ENCODE measurements around the gene GNA15.

The GNA15 gene

GRCh38 chr19:3115916-3116602 is 19.8 kb upstream of the GNA15 start:
- Histone ChIP-seq H3K27me3 (ENCODE audit: control insufficient read depth, insufficient read depth, low read length) (no peaks in the 10 kb centered on the region), H3K36me3 (ENCODE audit: control insufficient read depth, insufficient read depth, low read length) (peaks cover 16% of the 10 kb centered on the region; the same call in 1 of the 2 replicates), H3K4me3 (ENCODE audit: low read depth, low read length) (no peak overlapping the region), H3K4me1 (ENCODE audit: control insufficient read depth, insufficient read depth, low read length) (peaks cover 9% of the 10 kb centered on the region; the same call in 1 of the 2 replicates), H3K27ac (ENCODE audit: low read depth, low read length) (no peak overlapping the region), H3K9me3 (ENCODE audit: control insufficient read depth, insufficient read depth, low read depth, low read length) (no peaks in the 10 kb centered on the region), H3K9ac (ENCODE audit: low read length) (no peak overlapping the region)

GRCh38 chr19:3116621-3117020 is 19.2 kb upstream of the GNA15 start:
- H3K4me3 ChIP-seq (ENCODE audit: low read depth, low read length) = no peak overlapping the region
- H3K27me3 ChIP-seq (ENCODE audit: control insufficient read depth, insufficient read depth, low read length) = no peaks in the 10 kb centered on the region
- peaks cover 16% of the 10 kb centered on the region; the same call in 1 of the 2 replicates for H3K36me3 ChIP-seq (ENCODE audit: control insufficient read depth, insufficient read depth, low read length)
- peaks cover 9% of the 10 kb centered on the region; the same call in 1 of the 2 replicates for H3K4me1 ChIP-seq (ENCODE audit: control insufficient read depth, insufficient read depth, low read length)
- no peak overlapping the region for H3K9ac ChIP-seq (ENCODE audit: low read length)
- no peaks in the 10 kb centered on the region for H3K9me3 ChIP-seq (ENCODE audit: control insufficient read depth, insufficient read depth, low read depth, low read length)
- no peak overlapping the region for H3K27ac ChIP-seq (ENCODE audit: low read depth, low read length)

GRCh38 chr19:3117716-3118115 is 18.1 kb upstream of the GNA15 start:
- Histone ChIP-seq H3K36me3 (ENCODE audit: control insufficient read depth, insufficient read depth, low read length) (peaks cover 16% of the 10 kb centered on the region; the same call in 1 of the 2 replicates), H3K27ac (ENCODE audit: low read depth, low read length) (no peak overlapping the region), H3K4me1 (ENCODE audit: control insufficient read depth, insufficient read depth, low read length) (peaks cover 6% of the 10 kb centered on the region; the same call in 1 of the 2 replicates), H3K4me3 (ENCODE audit: low read depth, low read length) (no peak overlapping the region), H3K9me3 (ENCODE audit: control insufficient read depth, insufficient read depth, low read depth, low read length) (no peaks in the 10 kb centered on the region), H3K27me3 (ENCODE audit: control insufficient read depth, insufficient read depth, low read length) (no peaks in the 10 kb centered on the region), H3K9ac (ENCODE audit: low read length) (no peak overlapping the region)

- Histone ChIP-seq H3K9ac (ENCODE audit: low read length) (no peak overlapping the region), H3K27me3 (ENCODE audit: control insufficient read depth, insufficient read depth, low read length) (no peaks in the 10 kb centered on the region)
Observed at GRCh38 chr19:3118232-3119070, 17.4 kb upstream of the GNA15 start.

GRCh38 chr19:3119071-3119595 is 16.7 kb upstream of the GNA15 start:
- Histone ChIP-seq H3K27me3 (ENCODE audit: control insufficient read depth, insufficient read depth, low read length) (no peaks in the 10 kb centered on the region), H3K27ac (ENCODE audit: low read depth, low read length) (no peak overlapping the region), H3K9ac (ENCODE audit: low read length) (no peak overlapping the region), H3K36me3 (ENCODE audit: control insufficient read depth, insufficient read depth, low read length) (peaks cover 12% of the 10 kb centered on the region; the same call in 1 of the 2 replicates), H3K4me3 (ENCODE audit: low read depth, low read length) (no peak overlapping the region), H3K9me3 (ENCODE audit: control insufficient read depth, insufficient read depth, low read depth, low read length) (no peaks in the 10 kb centered on the region), H3K4me1 (ENCODE audit: control insufficient read depth, insufficient read depth, low read length) (peaks cover 6% of the 10 kb centered on the region; the same call in 1 of the 2 replicates)

More at GRCh38 chr19:3118232-3119070, 17.4 kb upstream of the GNA15 start:
- Histone ChIP-seq H3K27ac (ENCODE audit: low read depth, low read length) (no peak overlapping the region), H3K4me3 (ENCODE audit: low read depth, low read length) (no peak overlapping the region), H3K4me1 (ENCODE audit: control insufficient read depth, insufficient read depth, low read length) (peaks cover 6% of the 10 kb centered on the region; the same call in 1 of the 2 replicates), H3K36me3 (ENCODE audit: control insufficient read depth, insufficient read depth, low read length) (peaks cover 16% of the 10 kb centered on the region; the same call in 1 of the 2 replicates), H3K9me3 (ENCODE audit: control insufficient read depth, insufficient read depth, low read depth, low read length) (no peaks in the 10 kb centered on the region)

- Histone ChIP-seq H3K9ac (ENCODE audit: low read length) (no peak overlapping the region), H3K9me3 (ENCODE audit: control insufficient read depth, insufficient read depth, low read depth, low read length) (no peaks in the 10 kb centered on the region), H3K27me3 (ENCODE audit: control insufficient read depth, insufficient read depth, low read length) (no peaks in the 10 kb centered on the region), H3K4me3 (ENCODE audit: low read depth, low read length) (no peak overlapping the region), H3K4me1 (ENCODE audit: control insufficient read depth, insufficient read depth, low read length) (peaks cover 6% of the 10 kb centered on the region; the same call in 1 of the 2 replicates), H3K36me3 (ENCODE audit: control insufficient read depth, insufficient read depth, low read length) (peaks cover 9% of the 10 kb centered on the region; the same call in 1 of the 2 replicates), H3K27ac (ENCODE audit: low read depth, low read length) (no peak overlapping the region)
Observed at GRCh38 chr19:3119693-3120380, 16.0 kb upstream of the GNA15 start.

- H3K4me3 ChIP-seq (ENCODE audit: low read depth, low read length) = no peak overlapping the region
- H3K36me3 ChIP-seq (ENCODE audit: control insufficient read depth, insufficient read depth, low read length) = peaks cover 8% of the 10 kb centered on the region; the same call in 1 of the 2 replicates
- peaks cover 6% of the 10 kb centered on the region; the same call in 1 of the 2 replicates for H3K4me1 ChIP-seq (ENCODE audit: control insufficient read depth, insufficient read depth, low read length)
- no peaks in the 10 kb centered on the region for H3K27me3 ChIP-seq (ENCODE audit: control insufficient read depth, insufficient read depth, low read length)
- H3K27ac ChIP-seq (ENCODE audit: low read depth, low read length) = no peak overlapping the region
- H3K9ac ChIP-seq (ENCODE audit: low read length) = no peak overlapping the region
- no peaks in the 10 kb centered on the region for H3K9me3 ChIP-seq (ENCODE audit: control insufficient read depth, insufficient read depth, low read depth, low read length)
Observed at GRCh38 chr19:3120611-3121276, 15.1 kb upstream of the GNA15 start.

- no peaks in the 10 kb centered on the region for H3K9me3 ChIP-seq (ENCODE audit: control insufficient read depth, insufficient read depth, low read depth, low read length)
- no peaks in the 10 kb centered on the region for H3K27me3 ChIP-seq (ENCODE audit: control insufficient read depth, insufficient read depth, low read length)
- H3K4me3 ChIP-seq (ENCODE audit: low read depth, low read length) = no peak overlapping the region
- H3K27ac ChIP-seq (ENCODE audit: low read depth, low read length) = no peak overlapping the region
- no peak overlapping the region for H3K9ac ChIP-seq (ENCODE audit: low read length)
- H3K4me1 ChIP-seq (ENCODE audit: control insufficient read depth, insufficient read depth, low read length) = peaks cover under 1% of the 10 kb centered on the region; the same call in 1 of the 2 replicates
- peaks cover 8% of the 10 kb centered on the region; the same call in 1 of the 2 replicates for H3K36me3 ChIP-seq (ENCODE audit: control insufficient read depth, insufficient read depth, low read length)
Observed at GRCh38 chr19:3121396-3121795, 14.4 kb upstream of the GNA15 start.

GRCh38 chr19:3121821-3122511 is 13.9 kb upstream of the GNA15 start:
- H3K27me3 ChIP-seq (ENCODE audit: control insufficient read depth, insufficient read depth, low read length) = no peaks in the 10 kb centered on the region
- H3K9me3 ChIP-seq (ENCODE audit: control insufficient read depth, insufficient read depth, low read depth, low read length) = no peaks in the 10 kb centered on the region
- no peak overlapping the region for H3K4me3 ChIP-seq (ENCODE audit: low read depth, low read length)
- H3K9ac ChIP-seq (ENCODE audit: low read length) = no peak overlapping the region
- H3K27ac ChIP-seq (ENCODE audit: low read depth, low read length) = no peak overlapping the region
- H3K36me3 ChIP-seq (ENCODE audit: control insufficient read depth, insufficient read depth, low read length) = peaks cover 8% of the 10 kb centered on the region; the same call in 1 of the 2 replicates
- no peaks in the 10 kb centered on the region for H3K4me1 ChIP-seq (ENCODE audit: control insufficient read depth, insufficient read depth, low read length)

- H3K36me3 ChIP-seq (ENCODE audit: control insufficient read depth, insufficient read depth, low read length) = peaks cover 8% of the 10 kb centered on the region; the same call in 1 of the 2 replicates
- no peak overlapping the region for H3K9ac ChIP-seq (ENCODE audit: low read length)
- H3K27ac ChIP-seq (ENCODE audit: low read depth, low read length) = no peak overlapping the region
- H3K4me1 ChIP-seq (ENCODE audit: control insufficient read depth, insufficient read depth, low read length) = no peaks in the 10 kb centered on the region
- H3K9me3 ChIP-seq (ENCODE audit: control insufficient read depth, insufficient read depth, low read depth, low read length) = no peaks in the 10 kb centered on the region
- no peak overlapping the region for H3K4me3 ChIP-seq (ENCODE audit: low read depth, low read length)
- H3K27me3 ChIP-seq (ENCODE audit: control insufficient read depth, insufficient read depth, low read length) = no peaks in the 10 kb centered on the region
Observed at GRCh38 chr19:3122512-3122870, 13.3 kb upstream of the GNA15 start.
